Psoas muscle (tissue), 8 donors: ENCODE measurements around the gene ADAR. TPM values are rescaled to one million over a fixed set of nuclear protein-coding genes. Genes with fewer than 3 reads are reported as not detected.

Source experiments
- ATAC-seq, 4 donors: fragments of 200-7000 bp; cut with Tn5 transposase; one replicate each; pipeline ENCODE4 v1.9.1; 2020; ENCODE audit warnings: moderate library complexity in 3 of 4, mild to moderate bottlenecking in 2 of 4
- DNase-seq, 2 donors: peaks; one replicate each; pipeline ENCODE4 v3.0.0-alpha.2; 2020
- H3K27ac ChIP-seq: fragments of 200-600 bp; one replicate; pipeline ENCODE4 v1.8.0; 2022
- H3K27me3 ChIP-seq, 3 donors: fragments of 200-600 bp in 1 of 3; one replicate each; pipeline versions ENCODE4 v1.6.1 to v1.8.0; 2013 to 2022; ENCODE audit warnings: low read length in 2 of 3, mild to moderate bottlenecking in 2 of 3, moderate library complexity in 1 of 3; ENCODE audit not compliant: insufficient read depth in 3 of 3
- H3K36me3 ChIP-seq, 2 donors: fragments of 200-600 bp in 1 of 2; one replicate each; pipeline versions ENCODE4 v1.6.1 to v1.8.0; 2013 to 2022; ENCODE audit warnings: low read depth in 1 of 2, mild to moderate bottlenecking in 1 of 2, moderate library complexity in 1 of 2; ENCODE audit not compliant: insufficient read depth in 1 of 2
- H3K4me1 ChIP-seq: fragments of 200-600 bp; one replicate; pipeline ENCODE4 v1.8.0; 2022
- H3K4me3 ChIP-seq: fragments of 200-600 bp; one replicate; pipeline ENCODE4 v1.8.0; 2022; ENCODE audit warnings: mild to moderate bottlenecking
- H3K9me3 ChIP-seq: fragments of 200-600 bp; one replicate; pipeline ENCODE4 v1.8.0; 2022
- CTCF ChIP-seq: fragments of 200-600 bp; IDR thresholded peaks from one replicate; pipeline ENCODE4 v1.8.0; 2022; ENCODE audit warnings: antibody characterized with exemption
- WGBS, 3 donors: extraction: QIAGEN DNeasy Blood & Tissue Kit; methylation state at CpG; one replicate each; pipeline versions ENCODE4 v1.1.6 to v1.1.7; 2013; 5-methylcytosine and 5-hydroxymethylcytosine counted together
- intact Hi-C, 2 donors: fragments of 100-400 bp; cut with DNase I; formaldehyde crosslinking; loops; one replicate each; pipeline versions ENCODE4 v1.11.0 to v1.14.2; 2022
- polyA plus RNA-seq, 3 donors: library from polyadenylated mRNA; stranded (reverse); fragments of 200-250 nt; gene quantifications; one replicate each; pipeline ENCODE4 v1.2.3, GENCODE V29; 2013
- total RNA-seq, 4 donors: library from RNA; stranded (reverse); fragmentation: NEBNext Ultra II Directional in 2 of 4; extraction: Animal tissue kit (Norgen Biotek cat#: 25700) in 2 of 4; gene quantifications; one replicate each; pipeline versions ENCODE4 v1.2.1 to v1.2.4, GENCODE V29; 2021 to 2023
- donor health status: healthy with polysubstance abuse.
- donor health status: DM: no; HTN: no; CAD: no; lungs with moderate emphysema.
- donor health status: Bipolar disorder and iron deficiency.
- donor health status: healthy.
- donor health status: DM: yes; HTN: yes; CAD: no.
- donor health status: DM: no; HTN: no; CAD: no.
- donor health status: DM: no; HTN: no; CAD: no.
- donor health status: DM: yes; HTN: yes; CAD: no.

The ADAR gene
- total and polyA plus RNA-seq, 7 donors, result 8.8 to 34.8 (median 21.1) TPM

- Histone ChIP-seq H3K27ac (no peak overlapping the region), H3K36me3 (no peaks in the 10 kb centered on the region), H3K27me3 (no peaks in the 10 kb centered on the region), H3K4me1 (peaks cover 10% of the 10 kb centered on the region), H3K4me3 (no peak overlapping the region), H3K9me3 (no peaks in the 10 kb centered on the region)
- no peak for DNase-seq
- intact Hi-C loops, result no loop called here
- no peak for ATAC-seq
- WGBS, 3 donors, result 90 to 94% (median 92%) methylated on average over 3 of the region's 3 CpGs
- TF ChIP-seq CTCF, result no peak
Measured at GRCh38 chr1:154623358-154623757, 15.4 kb upstream of the ADAR start.

DNA sequence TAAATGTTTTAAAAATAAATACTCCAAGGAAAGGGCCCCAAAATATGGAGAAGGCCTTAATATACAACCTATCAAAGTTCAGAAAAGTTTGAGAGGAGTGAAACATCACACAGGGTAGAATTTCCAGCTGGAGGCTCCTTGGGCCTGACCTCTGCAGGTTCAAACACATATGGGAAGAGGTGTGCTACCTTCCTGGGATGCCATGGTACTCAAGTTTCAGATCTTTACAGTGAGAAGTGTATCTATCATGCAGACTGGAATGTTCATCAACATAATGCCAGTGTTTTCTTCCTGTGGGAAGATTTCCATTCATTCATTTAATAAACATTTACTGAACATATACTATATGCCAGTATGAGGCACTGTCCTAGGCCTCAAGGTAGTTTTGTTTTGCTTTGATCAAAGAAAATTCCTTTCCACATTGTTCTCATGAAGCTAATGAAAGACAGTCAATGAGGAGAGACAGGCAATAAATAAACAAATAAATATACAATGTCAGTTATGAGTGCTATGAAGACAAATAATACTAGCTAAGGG is 14.6 kb upstream of the ADAR start:
- H3K36me3 ChIP-seq, result no peaks in the 10 kb centered on the region
- TF ChIP-seq CTCF, result no peak

GRCh38 chr1:154621875-154622274 is 13.9 kb upstream of the ADAR start:
- Histone ChIP-seq H3K27me3 (no peaks in the 10 kb centered on the region), H3K9me3 (no peaks in the 10 kb centered on the region), H3K36me3 (no peaks in the 10 kb centered on the region), H3K4me1 (peaks cover 7% of the 10 kb centered on the region), H3K27ac (no peak overlapping the region), H3K4me3 (no peak overlapping the region)
- no peak for DNase-seq
- TF ChIP-seq CTCF, result no peak
- ATAC-seq, result no peak
- intact Hi-C loops, result no loop called here
- WGBS, 3 donors, result 72 to 86% (median 74%) methylated on average over 5 of the region's 5 CpGs

More for the DNA sequence above, 14.6 kb upstream of the ADAR start:
- no peak for DNase-seq
- no peak overlapping the region for H3K4me3 ChIP-seq
- intact Hi-C loops, result no loop called here
- no peaks in the 10 kb centered on the region for H3K27me3 ChIP-seq
- no peaks in the 10 kb centered on the region for H3K9me3 ChIP-seq
- H3K27ac ChIP-seq, result no peak overlapping the region
- H3K4me1 ChIP-seq, result peaks cover 10% of the 10 kb centered on the region
- ATAC-seq, result no peak

DNA sequence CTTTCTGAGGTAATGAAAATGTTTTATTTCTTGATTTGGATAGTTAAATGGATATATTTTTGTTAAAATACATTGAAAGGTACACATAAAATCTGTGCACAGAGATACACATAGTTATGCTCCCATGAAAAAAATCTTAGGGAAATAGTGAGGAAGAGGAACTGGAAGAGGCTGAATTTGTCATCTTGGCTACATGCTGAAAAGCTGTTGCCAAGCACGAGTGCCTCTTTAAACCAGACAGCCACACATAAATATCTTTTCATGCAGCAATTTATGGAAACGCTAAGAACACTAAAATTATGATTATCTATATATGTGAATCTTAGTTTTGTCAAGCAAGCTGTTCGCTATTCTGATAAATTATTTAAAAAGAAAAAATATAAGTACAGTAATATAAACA is 12.8 kb upstream of the ADAR start:
- no peak for TF ChIP-seq CTCF
- H3K4me3 ChIP-seq, result no peak overlapping the region
- DNase-seq, result no peak
- no peaks in the 10 kb centered on the region for H3K9me3 ChIP-seq
- H3K4me1 ChIP-seq, result no peaks in the 10 kb centered on the region
- no peak overlapping the region for H3K27ac ChIP-seq
- no peaks in the 10 kb centered on the region for H3K27me3 ChIP-seq
- no peaks in the 10 kb centered on the region for H3K36me3 ChIP-seq
- no peak for ATAC-seq
- intact Hi-C loops, result no loop called here
- WGBS, 3 donors, result 60 to 67% (median 61%) methylated on average over 3 of the region's 3 CpGs

- DNase-seq (no peak), ATAC-seq (no peak)
- TF ChIP-seq CTCF, result no peak
- H3K4me3 ChIP-seq, result no peak overlapping the region
- H3K27ac ChIP-seq, result no peak overlapping the region
- WGBS, 3 donors, result 92 to 95% (median 93%) methylated on average over 5 of the region's 5 CpGs
- H3K36me3 ChIP-seq, result no peaks in the 10 kb centered on the region
- H3K4me1 ChIP-seq, result no peaks in the 10 kb centered on the region
- H3K9me3 ChIP-seq, result no peaks in the 10 kb centered on the region
- H3K27me3 ChIP-seq, result no peaks in the 10 kb centered on the region
- intact Hi-C loops, result no loop called here
Measured at GRCh38 chr1:154619181-154619948, 11.4 kb upstream of the ADAR start.
